ENCODE results near the gene CREB3.

CREB3 gene

GRCh38 chr9:35702696-35703095 lies 29.8 kb upstream of the CREB3 start:
- Histone ChIP-seq H3K36me3 (ENCODE audit: low read length) (peaks cover 20% of the 10 kb centered on the region; the same call in 1 of the 2 replicates), H3K4me3 (ENCODE audit: insufficient read depth, low read length, poor library complexity, severe bottlenecking) (no peak overlapping the region), H3K27ac (ENCODE audit: low read depth, low read length) (no peak overlapping the region), H2AFZ (ENCODE audit: low read depth, low read length, severe bottlenecking) (no peak overlapping the region), H3K4me2 (ENCODE audit: low read depth, low read length, poor library complexity, severe bottlenecking) (no peak overlapping the region), H3K79me2 (ENCODE audit: insufficient read depth, low read length) (no peaks in the 10 kb centered on the region), H4K20me1 (ENCODE audit: low read depth, low read length) (no peaks in the 10 kb centered on the region), H3K9me3 (ENCODE audit: insufficient read depth, low read length) (no peaks in the 10 kb centered on the region), H3F3A (ENCODE audit: insufficient read depth) (no peaks in the 10 kb centered on the region), H3K9me2 (replicated peaks; ENCODE audit: insufficient read depth, low read length) (no peaks in the 10 kb centered on the region), H3K27me3 (ENCODE audit: low read length) (no peaks in the 10 kb centered on the region), H3K9ac (ENCODE audit: low read length) (no peak overlapping the region)
- TF ChIP-seq CTCF (IDR thresholded peaks at IDR 0.05; ENCODE audit: insufficient read depth, low read length, poor library complexity, severe bottlenecking) (no peak), EZH2phosphoT487 (conservative IDR thresholded peaks at IDR 0.05; ENCODE audit: low read length) (no peak)

- H3K27ac ChIP-seq (ENCODE audit: low read depth, low read length): no peak overlapping the region
- no peaks in the 10 kb centered on the region for H3F3A ChIP-seq (ENCODE audit: insufficient read depth)
- TF ChIP-seq CTCF (IDR thresholded peaks at IDR 0.05; ENCODE audit: insufficient read depth, low read length, poor library complexity, severe bottlenecking): no peak
- no peak for TF ChIP-seq EZH2phosphoT487 (conservative IDR thresholded peaks at IDR 0.05; ENCODE audit: low read length)
- no peaks in the 10 kb centered on the region for H3K79me2 ChIP-seq (ENCODE audit: insufficient read depth, low read length)
- H3K4me3 ChIP-seq (ENCODE audit: insufficient read depth, low read length, poor library complexity, severe bottlenecking): no peak overlapping the region
- no peak overlapping the region for H3K4me2 ChIP-seq (ENCODE audit: low read depth, low read length, poor library complexity, severe bottlenecking)
- no peak overlapping the region for H3K9ac ChIP-seq (ENCODE audit: low read length)
- H2AFZ ChIP-seq (ENCODE audit: low read depth, low read length, severe bottlenecking): no peak overlapping the region
- H3K27me3 ChIP-seq (ENCODE audit: low read length): no peaks in the 10 kb centered on the region
- no peaks in the 10 kb centered on the region for H4K20me1 ChIP-seq (ENCODE audit: low read depth, low read length)
- H3K9me2 ChIP-seq (replicated peaks; ENCODE audit: insufficient read depth, low read length): no peaks in the 10 kb centered on the region
- peaks cover 23% of the 10 kb centered on the region; the same call in 1 of the 2 replicates for H3K36me3 ChIP-seq (ENCODE audit: low read length)
- no peaks in the 10 kb centered on the region for H3K9me3 ChIP-seq (ENCODE audit: insufficient read depth, low read length)
These were observed 28.4 kb upstream of the CREB3 start for GRCh38 chr9:35703906-35704672.

GRCh38 chr9:35705372-35705771 lies 27.1 kb upstream of the CREB3 start:
- no peak overlapping the region for H3K9ac ChIP-seq (ENCODE audit: low read length)
- no peak for TF ChIP-seq CTCF (IDR thresholded peaks at IDR 0.05; ENCODE audit: insufficient read depth, low read length, poor library complexity, severe bottlenecking)
- TF ChIP-seq EZH2phosphoT487 (conservative IDR thresholded peaks at IDR 0.05; ENCODE audit: low read length): no peak
- H3K9me3 ChIP-seq (ENCODE audit: insufficient read depth, low read length): no peaks in the 10 kb centered on the region
- H2AFZ ChIP-seq (ENCODE audit: low read depth, low read length, severe bottlenecking): no peak overlapping the region
- no peak overlapping the region for H3K27ac ChIP-seq (ENCODE audit: low read depth, low read length)
- H3K27me3 ChIP-seq (ENCODE audit: low read length): no peaks in the 10 kb centered on the region
- no peak overlapping the region for H3K4me3 ChIP-seq (ENCODE audit: insufficient read depth, low read length, poor library complexity, severe bottlenecking)
- no peaks in the 10 kb centered on the region for H3K9me2 ChIP-seq (replicated peaks; ENCODE audit: insufficient read depth, low read length)
- no peaks in the 10 kb centered on the region for H3F3A ChIP-seq (ENCODE audit: insufficient read depth)
- H4K20me1 ChIP-seq (ENCODE audit: low read depth, low read length): no peaks in the 10 kb centered on the region
- H3K36me3 ChIP-seq (ENCODE audit: low read length): peaks cover 20% of the 10 kb centered on the region; the same call in 1 of the 2 replicates
- H3K79me2 ChIP-seq (ENCODE audit: insufficient read depth, low read length): no peaks in the 10 kb centered on the region
- H3K4me2 ChIP-seq (ENCODE audit: low read depth, low read length, poor library complexity, severe bottlenecking): no peak overlapping the region

Data from SU-DHL-6 (cell line).